GM18861 (cell line): Measurements from ENCODE around the gene HBE1.
"Not testable (repeated sequence)": the region's sequence is repeated elsewhere in the genome, so short reads cannot be mapped to it uniquely, and the experiment has no call there.

Source experiments
- ATAC-seq: cut with Tn5 transposase; IDR thresholded peaks from one replicate; pipeline ENCODE4 v1.9.1; 2021; ENCODE audit not compliant: unreplicated experiment

The HBE1 gene

GRCh38 chr11:5253440-5253839 lies 16.3 kb downstream of the HBE1 start:
- ATAC-seq, result not testable (repeated sequence)

- no peak for ATAC-seq
These were observed 16.9 kb downstream of the HBE1 start for GRCh38 chr11:5252919-5253265.

GRCh38 chr11:5252192-5252918 lies 17.4 kb downstream of the HBE1 start:
- no peak for ATAC-seq

- no peak for ATAC-seq
These were observed 18.0 kb downstream of the HBE1 start for GRCh38 chr11:5251746-5252145.

- no peak for ATAC-seq
These were observed 19.1 kb downstream of the HBE1 start for GRCh38 chr11:5250543-5251204.

- not testable (repeated sequence) for ATAC-seq
These were observed 19.8 kb downstream of the HBE1 start, which contains the start of gene HBG1 for GRCh38 chr11:5249807-5250396. TSS of gene HBG1 (minus strand) at chr11:5249857. CDS start at chr11:5249804, 53 bp downstream.

- not testable (repeated sequence) for ATAC-seq
These were observed 21.2 kb downstream of the HBE1 start for GRCh38 chr11:5248498-5248897.

- ATAC-seq, result no peak
These were observed 22.1 kb downstream of the HBE1 start for GRCh38 chr11:5247472-5248192.

GRCh38 chr11:5246772-5247471 lies 22.8 kb downstream of the HBE1 start:
- no peak for ATAC-seq

GRCh38 chr11:5245155-5245554 lies 24.6 kb downstream of the HBE1 start:
- no peak for ATAC-seq

GRCh38 chr11:5243816-5244180 lies 25.9 kb downstream of the HBE1 start:
- ATAC-seq, result no peak

GRCh38 chr11:5242933-5243815 lies 26.6 kb downstream of the HBE1 start:
- ATAC-seq, result no peak

GRCh38 chr11:5242208-5242607 lies 27.5 kb downstream of the HBE1 start:
- ATAC-seq, result no peak

GRCh38 chr11:5241458-5241857 lies 28.3 kb downstream of the HBE1 start:
- no peak for ATAC-seq

GRCh38 chr11:5240458-5240857 lies 29.3 kb downstream of the HBE1 start:
- ATAC-seq, result no peak

GRCh38 chr11:5240056-5240455 lies 29.7 kb downstream of the HBE1 start:
- ATAC-seq, result no peak

GRCh38 chr11:5239046-5239445 lies 30.7 kb downstream of the HBE1 start:
- no peak for ATAC-seq

GRCh38 chr11:5238486-5238885 lies 31.3 kb downstream of the HBE1 start:
- ATAC-seq, result no peak

GRCh38 chr11:5237420-5237819 lies 32.3 kb downstream of the HBE1 start:
- no peak for ATAC-seq
